Omental fat pad (tissue), 4 donors: ENCODE results near the gene TIMM29. TPM values are rescaled to one million over a fixed set of nuclear protein-coding genes. Genes with fewer than 3 reads are reported as not detected.

ENCODE experiments used
- ATAC-seq: fragments of 150-250 bp; one replicate; pipeline ENCODE4 v1.9.1; 2016; ENCODE audit warnings: mild to moderate bottlenecking, moderate library complexity; ENCODE audit not compliant: low FRiP score
- DNase-seq: peaks from one replicate; pipeline ENCODE4 v3.0.0-alpha.2; 2019; ENCODE audit warnings: low spot score
- CTCF ChIP-seq, 3 donors: fragments of 450-650 bp; IDR thresholded peaks; one replicate each; pipeline ENCODE4 v1.5.1; 2016 to 2017; ENCODE audit warnings: antibody characterized with exemption in 3 of 3, mild to moderate bottlenecking in 3 of 3, moderate library complexity in 2 of 3
- total RNA-seq, 4 donors: library from RNA; depleted of rRNA; stranded (reverse); fragments of >200 nt; gene quantifications; one replicate each; pipeline ENCODE4 v1.1.0, GENCODE V29; 2016

TIMM29 gene
- total RNA-seq, 4 donors from 2014 or later: 14.7 to 22.1 (median 20.3) TPM

- DNase-seq (no peak), ATAC-seq (no peak)
- no peak for TF ChIP-seq CTCF (IDR thresholded peaks at IDR 0.05)
Observed at GRCh38 chr19:10919352-10920287, 9.0 kb upstream of the TIMM29 start.

GRCh38 chr19:10920288-10920655 lies 8.3 kb upstream of the TIMM29 start:
- DNase-seq (no peak), ATAC-seq (no peak)
- TF ChIP-seq CTCF (IDR thresholded peaks at IDR 0.05): no peak

GRCh38 chr19:10920781-10921180 lies 7.8 kb upstream of the TIMM29 start:
- ATAC-seq (no peak), DNase-seq (no peak)
- no peak for TF ChIP-seq CTCF (IDR thresholded peaks at IDR 0.05)

- ATAC-seq: no peak
- no peak for TF ChIP-seq CTCF (IDR thresholded peaks at IDR 0.05)
- DNase-seq: no peak
Observed at GRCh38 chr19:10921199-10921909, 7.3 kb upstream of the TIMM29 start.

- ATAC-seq (no peak), DNase-seq (no peak)
- no peak for TF ChIP-seq CTCF (IDR thresholded peaks at IDR 0.05)
Observed at GRCh38 chr19:10921910-10922637, 6.5 kb upstream of the TIMM29 start.

GRCh38 chr19:10922638-10923014 lies 6.0 kb upstream of the TIMM29 start:
- TF ChIP-seq CTCF (IDR thresholded peaks at IDR 0.05): no peak
- DNase-seq: no peak
- ATAC-seq: no peak
